HG03354 (cell line): ENCODE results near the gene ZNRF3.

Experiments
- ATAC-seq: cut with Tn5 transposase; IDR thresholded peaks from one replicate; pipeline ENCODE4 v1.9.1; 2021; ENCODE audit warnings: mild to moderate bottlenecking; ENCODE audit not compliant: unreplicated experiment, poor library complexity, severe bottlenecking

The ZNRF3 gene

GRCh38 chr22:28978158-28978557, 94.8 kb downstream of the ZNRF3 start:
- ATAC-seq = no peak

- ATAC-seq = no peak
These were observed 95.8 kb downstream of the ZNRF3 start for GRCh38 chr22:28978863-28979796.

DNA sequence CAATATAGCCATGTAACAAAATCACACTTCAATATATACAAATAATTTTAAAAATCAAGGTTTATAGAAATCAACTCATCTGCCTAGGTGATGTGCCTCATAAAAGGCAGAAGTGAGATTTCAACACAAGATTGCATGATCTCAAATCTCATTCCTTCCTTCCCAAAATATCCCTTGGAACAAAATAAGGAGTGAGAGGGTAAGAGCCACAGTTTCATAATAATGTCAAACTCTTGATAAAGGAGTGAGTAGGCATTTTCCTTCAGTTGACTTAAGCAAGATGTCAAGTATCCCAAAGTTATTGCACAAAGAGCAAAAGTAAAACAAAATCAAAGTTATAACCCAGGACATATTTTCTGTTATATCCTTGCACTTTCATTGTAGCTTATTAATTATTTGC, 97.0 kb downstream of the ZNRF3 start:
- ATAC-seq = no peak

DNA sequence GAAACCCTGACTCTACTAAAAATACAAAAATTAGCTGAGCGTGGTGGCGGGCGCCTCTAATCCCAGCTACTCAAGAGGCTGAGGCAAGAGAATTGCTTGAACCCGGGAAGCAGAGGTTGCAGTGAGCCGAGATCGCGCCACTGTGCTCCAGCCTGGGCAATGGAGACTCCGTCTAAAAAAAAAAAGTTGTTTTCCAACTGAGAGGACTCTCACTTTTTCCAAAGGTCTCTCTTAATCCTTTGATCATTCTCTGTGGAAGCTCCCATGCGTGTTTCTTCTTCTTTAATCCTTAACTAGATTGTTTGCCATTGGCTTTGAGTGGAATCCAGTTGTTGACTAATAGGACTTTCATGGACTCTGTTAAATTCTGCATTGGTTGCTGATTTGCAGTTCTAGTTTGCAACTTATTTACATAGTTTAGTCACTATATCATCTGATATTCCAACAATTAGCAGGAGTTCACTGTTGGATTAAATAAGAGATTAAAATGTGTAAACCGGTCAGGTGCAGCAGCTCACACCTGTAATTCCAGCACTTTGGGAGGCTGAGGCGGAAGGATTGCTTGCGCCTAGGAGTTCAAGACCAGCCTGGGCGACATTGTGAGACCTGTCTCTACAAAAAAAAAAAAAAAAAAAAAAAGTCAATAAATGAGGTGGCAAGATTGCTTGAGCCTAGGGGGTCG, 98.6 kb downstream of the ZNRF3 start:
- no peak for ATAC-seq

DNA sequence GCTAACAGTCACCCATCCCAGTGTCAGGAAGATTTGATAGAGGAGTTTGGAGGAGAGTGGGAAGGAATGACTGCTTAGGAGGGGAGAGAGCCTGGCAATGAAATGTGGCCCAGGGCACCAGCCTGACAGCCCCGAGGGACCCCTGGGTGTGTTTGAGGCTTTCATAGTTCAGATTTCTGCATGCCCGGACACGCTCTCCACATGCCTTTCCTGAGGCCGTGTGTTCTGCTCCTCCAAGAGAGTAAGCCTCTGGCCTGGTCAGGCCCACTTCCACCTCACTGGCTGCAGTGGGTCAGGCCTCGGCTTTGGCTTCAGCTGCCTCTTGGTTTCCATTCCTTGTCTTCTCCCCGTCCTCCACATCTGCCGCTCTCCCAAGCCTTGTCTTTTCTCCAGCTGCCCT, 99.8 kb downstream of the ZNRF3 start:
- no peak for ATAC-seq

DNA sequence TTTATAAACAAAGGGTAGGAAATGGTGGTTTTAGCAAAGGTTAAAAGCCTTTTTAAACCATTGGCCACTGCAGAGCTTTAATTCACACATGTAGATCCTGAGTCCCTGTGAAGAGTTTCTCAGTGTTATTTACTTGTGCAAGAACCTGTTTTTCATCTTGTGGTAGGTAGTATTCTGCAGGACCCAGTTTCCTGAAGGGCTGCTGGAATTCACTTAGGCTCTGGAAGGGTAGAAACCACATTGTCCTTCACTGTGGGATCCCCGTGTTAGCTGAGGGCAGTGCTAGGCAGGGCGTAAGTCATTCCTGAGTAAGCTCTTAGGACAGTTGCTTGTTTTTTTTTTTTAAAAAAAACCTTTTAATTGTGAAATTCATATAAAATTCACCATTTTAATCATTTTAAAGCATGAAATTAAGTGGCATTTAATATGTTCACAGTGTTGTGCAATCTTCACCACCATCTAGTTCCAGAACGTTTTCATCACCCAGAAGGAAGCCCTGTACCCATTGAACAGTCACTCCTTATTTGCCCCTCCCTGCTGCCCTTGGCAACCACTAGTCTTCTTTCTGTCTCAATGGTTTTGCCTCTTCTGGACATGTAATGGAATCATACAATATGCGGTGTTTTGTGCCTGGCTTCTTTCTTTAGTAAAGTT, 100.5 kb downstream of the ZNRF3 start:
- no peak for ATAC-seq

DNA sequence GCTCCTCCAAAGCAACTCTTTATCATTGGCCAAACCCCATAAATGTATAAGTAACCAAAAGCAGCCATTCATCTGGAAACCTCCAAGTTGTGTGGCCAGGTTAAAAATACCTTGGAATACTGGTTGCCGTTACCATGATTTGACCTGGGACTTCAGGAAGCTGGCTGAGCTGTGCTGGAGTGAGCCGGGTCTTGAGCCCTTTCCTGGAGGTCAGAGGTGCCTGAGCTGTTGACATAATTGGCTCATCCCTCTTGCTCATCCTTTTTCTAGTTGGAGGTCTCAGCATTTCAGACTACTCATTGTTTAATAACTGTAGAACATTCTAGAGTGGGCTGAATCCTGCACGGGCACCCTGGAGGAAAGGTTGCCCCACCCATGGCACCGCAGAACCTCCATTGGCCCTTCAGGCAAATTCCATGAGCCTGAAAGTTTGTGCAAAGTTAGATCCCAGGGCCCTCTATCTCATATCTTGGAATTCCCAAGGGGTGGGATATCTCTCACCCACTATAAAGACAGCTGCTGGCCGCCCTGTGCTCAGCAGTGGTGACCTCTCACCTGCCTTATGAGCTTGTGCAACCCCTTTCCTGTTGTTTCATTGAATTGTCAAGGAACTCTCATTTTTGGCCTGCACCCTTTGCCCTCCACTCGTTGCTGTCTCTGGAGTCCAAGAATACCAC, 101.2 kb downstream of the ZNRF3 start:
- no peak for ATAC-seq

- ATAC-seq = no peak
These were observed 102.4 kb downstream of the ZNRF3 start for GRCh38 chr22:28985581-28986290.

- no peak for ATAC-seq
These were observed 103.0 kb downstream of the ZNRF3 start for GRCh38 chr22:28986366-28986765.

- no peak for ATAC-seq
These were observed 105.1 kb downstream of the ZNRF3 start for GRCh38 chr22:28988457-28988856.

DNA sequence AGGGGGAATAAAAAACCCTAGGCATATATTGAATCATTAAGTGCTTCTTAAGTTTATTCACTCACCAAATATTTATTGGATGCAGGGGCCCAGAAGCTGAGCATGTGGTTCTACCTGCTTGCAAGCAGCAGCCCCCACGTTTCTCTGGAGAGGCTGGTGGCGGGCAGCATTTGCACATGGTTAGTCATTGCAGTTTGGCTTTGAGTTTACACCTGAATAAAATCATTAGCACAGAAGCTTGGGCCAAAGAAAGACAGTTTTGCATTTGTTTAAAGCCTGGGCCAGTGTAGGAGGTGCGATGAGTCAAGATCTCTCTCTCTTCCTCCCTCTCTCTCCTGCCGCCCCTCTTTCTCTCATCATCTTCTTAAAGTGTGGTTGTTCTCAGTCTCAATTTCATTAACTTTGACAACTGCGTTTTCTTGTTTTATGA, 105.7 kb downstream of the ZNRF3 start:
- ATAC-seq = no peak

GRCh38 chr22:28989484-28989883, 106.1 kb downstream of the ZNRF3 start:
- no peak for ATAC-seq

GRCh38 chr22:28989912-28990311, 106.5 kb downstream of the ZNRF3 start:
- ATAC-seq = no peak

DNA sequence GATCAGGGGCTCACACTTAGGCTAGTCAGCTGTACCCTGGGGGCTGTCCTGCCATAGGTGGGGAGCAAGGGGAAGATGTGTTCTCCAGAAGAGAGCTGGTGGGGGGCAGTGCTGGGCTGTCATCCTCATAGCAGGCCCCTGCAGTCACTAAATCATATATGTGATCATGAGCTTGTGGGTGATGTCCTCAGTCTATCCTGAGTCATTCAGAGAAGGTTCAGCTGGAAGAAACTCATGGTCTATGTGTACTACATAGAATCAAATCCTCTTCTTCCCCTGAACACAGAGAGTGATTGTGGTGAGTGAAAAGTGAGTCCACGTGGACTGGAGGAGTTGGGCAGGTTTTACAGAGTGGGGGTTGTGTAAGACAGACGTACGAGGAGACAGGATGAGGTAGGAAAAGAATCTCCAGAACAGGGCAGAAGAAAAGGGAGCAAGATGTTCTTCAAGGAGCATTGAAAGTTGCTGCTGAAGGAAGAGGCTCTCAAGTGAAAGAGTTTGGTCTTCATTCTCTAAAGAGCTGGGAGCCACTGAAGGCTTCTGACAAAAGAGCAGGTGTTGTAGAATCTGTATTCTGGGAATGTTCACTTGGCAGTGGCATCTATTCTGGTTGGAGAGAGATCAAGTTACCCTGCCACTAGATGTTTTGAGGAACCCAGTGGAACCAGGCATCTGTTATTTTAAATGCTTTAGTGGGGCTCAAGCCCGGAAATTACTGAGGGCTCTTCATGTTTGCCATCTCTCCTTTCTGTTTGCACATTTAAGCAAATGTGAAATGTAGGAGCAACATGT, 109.4 kb downstream of the ZNRF3 start:
- ATAC-seq = no peak

- no peak for ATAC-seq
These were observed 111.2 kb downstream of the ZNRF3 start for GRCh38 chr22:28994522-28994921.

DNA sequence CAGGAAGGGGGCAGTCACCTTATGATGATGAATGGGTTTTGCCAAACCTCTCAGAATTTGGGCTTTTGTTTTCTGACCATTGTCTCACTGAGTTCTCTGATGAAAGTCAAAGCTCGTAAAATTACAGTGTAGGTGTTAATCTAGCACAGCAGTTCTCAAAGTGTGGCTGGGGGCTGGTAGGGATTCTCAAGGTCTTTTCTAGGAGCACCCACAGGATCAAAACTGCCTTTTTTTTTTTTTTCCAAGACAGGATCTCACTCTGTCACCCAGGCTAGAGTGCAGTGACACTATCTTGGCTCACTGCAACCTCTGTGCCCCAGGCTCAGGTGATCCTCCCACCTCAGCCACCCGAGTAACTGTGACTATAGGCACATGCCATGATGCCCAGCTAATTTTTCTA, 112.2 kb downstream of the ZNRF3 start:
- ATAC-seq = no peak

GRCh38 chr22:28997342-28997741, 114.0 kb downstream of the ZNRF3 start:
- ATAC-seq = no peak

GRCh38 chr22:28998681-28999080, 115.3 kb downstream of the ZNRF3 start:
- no peak for ATAC-seq

DNA sequence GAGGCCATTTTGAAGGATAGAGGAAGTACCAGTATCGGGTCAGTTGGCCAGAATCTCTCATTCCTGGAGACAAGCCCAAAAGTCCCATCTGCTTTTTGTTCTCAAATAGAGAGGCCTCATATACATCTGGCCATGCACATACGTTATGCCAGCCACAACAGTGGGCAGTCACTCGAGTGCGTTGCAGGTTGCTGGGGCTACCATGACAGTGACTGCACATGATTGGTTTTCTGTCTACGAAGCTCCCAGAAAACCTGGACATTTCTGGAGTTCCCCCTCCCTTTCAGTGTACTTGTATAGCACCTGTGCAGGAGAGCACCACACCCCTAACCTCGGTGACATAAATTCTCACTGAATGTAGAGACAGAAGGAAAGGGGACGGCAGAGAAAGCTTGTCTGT, 116.1 kb downstream of the ZNRF3 start:
- no peak for ATAC-seq
